Renal cortical epithelial cell (primary cell): Measurements from ENCODE around the gene NFIA. TPM values are rescaled to one million over a fixed set of nuclear protein-coding genes. Genes with fewer than 3 reads are reported as not detected.
"Not testable (repeated sequence)": the region's sequence is repeated elsewhere in the genome, so short reads cannot be mapped to it uniquely, and the experiment has no call there.

ENCODE experiments used
- DNase-seq: peaks from one replicate; pipeline ENCODE4 v3.0.0-alpha.2; 2011; ENCODE audit warnings: low read depth
- total RNA-seq: library from RNA; depleted of rRNA; stranded (reverse); fragments of >200 nt; gene quantifications from 2 replicates; pipeline ENCODE4 v1.2.3, GENCODE V29; 2014

NFIA gene
- total RNA-seq, 1 donor from 2014 or later = 8.2 TPM

GRCh38 chr1:61058483-61059245, 23.7 kb upstream of the NFIA start:
- DNase-seq = peak; percentile 48

- not testable (repeated sequence) for DNase-seq
Observed at GRCh38 chr1:61061601-61062000, 20.8 kb upstream of the NFIA start.

GRCh38 chr1:61064673-61065072, 17.7 kb upstream of the NFIA start:
- DNase-seq = no peak

- no peak for DNase-seq
Observed at GRCh38 chr1:61067446-61068019, 14.8 kb upstream of the NFIA start.

GRCh38 chr1:61070054-61070453, 12.3 kb upstream of the NFIA start:
- DNase-seq = no peak

GRCh38 chr1:61071205-61072130, 10.9 kb upstream of the NFIA start:
- DNase-seq = no peak

- no peak for DNase-seq
Observed at GRCh38 chr1:61073871-61074270, 8.5 kb upstream of the NFIA start.

- not testable (repeated sequence) for DNase-seq
Observed at GRCh38 chr1:61075833-61076232, 6.5 kb upstream of the NFIA start.

- DNase-seq = peak; percentile 83
Observed at GRCh38 chr1:61076728-61077675, 5.4 kb upstream of the NFIA start.

- DNase-seq = peak; percentile 100
Observed at GRCh38 chr1:61077676-61078541, 4.5 kb upstream of the NFIA start.

GRCh38 chr1:61078618-61079295, 3.6 kb upstream of the NFIA start:
- peak; percentile 33 for DNase-seq

GRCh38 chr1:61079296-61079897, 3.0 kb upstream of the NFIA start:
- no peak for DNase-seq

- DNase-seq = peak; percentile 64
Observed at GRCh38 chr1:61079898-61080336, 2.4 kb upstream of the NFIA start.

GRCh38 chr1:61080413-61081143, 1.8 kb upstream of the NFIA start:
- no peak for DNase-seq

- no peak for DNase-seq
Observed at GRCh38 chr1:61081144-61081685, 1.1 kb upstream of the NFIA start.

GRCh38 chr1:61081686-61082310, 563 bp upstream of the NFIA start:
- peak; percentile 57 for DNase-seq

- no peak for DNase-seq
Observed at GRCh38 chr1:61083013-61083806, 849 bp downstream of the NFIA start.
